Left ventricle myocardium inferior (tissue), 1 donor: Measurements from ENCODE around the gene KIR3DL1. TPM values are rescaled to one million over a fixed set of nuclear protein-coding genes. Genes with fewer than 3 reads are reported as not detected.
"Not testable (repeated sequence)": the region's sequence is repeated elsewhere in the genome, so short reads cannot be mapped to it uniquely, and the experiment has no call there.

Experiments
- DNase-seq: peaks from one replicate; pipeline ENCODE4 v3.0.0-alpha.2; 2020
- H3K27ac ChIP-seq: fragments of 200-600 bp; replicated peaks from 2 replicates; pipeline ENCODE4 v1.8.0; 2021
- H3K27me3 ChIP-seq: fragments of 200-600 bp; 2 replicates; pipeline ENCODE4 v1.8.0; 2021; ENCODE audit warnings: low read depth
- H3K36me3 ChIP-seq: fragments of 200-600 bp; 2 replicates; pipeline ENCODE4 v1.8.0; 2021
- H3K4me1 ChIP-seq: fragments of 200-600 bp; 2 replicates; pipeline ENCODE4 v1.8.0; 2021
- H3K4me3 ChIP-seq: fragments of 200-600 bp; 2 replicates; pipeline ENCODE4 v1.8.0; 2021; ENCODE audit warnings: mild to moderate bottlenecking, moderate library complexity
- H3K9me3 ChIP-seq: fragments of 200-600 bp; replicated peaks from 2 replicates; pipeline ENCODE4 v1.8.0; 2021
- intact Hi-C: fragments of 100-400 bp; cut with micrococcal nuclease; formaldehyde crosslinking; loops from one replicate; pipeline ENCODE4 v1.11.0; 2022
- total RNA-seq: library from RNA; stranded (reverse); fragmentation: NEBNext Ultra II Directional; extraction: Animal tissue kit (Norgen Biotek cat#: 25700); gene quantifications from one replicate; pipeline ENCODE4 v1.2.1, GENCODE V29; 2021
- TF ChIP-seq, protein P1 (sequence below): fragments of 200-600 bp; IDR thresholded peaks from 2 replicates; pipeline ENCODE4 v1.8.0; 2021; ENCODE audit warnings: antibody characterized with exemption, mild to moderate bottlenecking, borderline replicate concordance
- donor health status: DM: no; HTN: yes; CAD: no; lungs with severe emphysema.

The KIR3DL1 gene
- total RNA-seq, 1 donor from 2014 or later = not detected

DNA sequence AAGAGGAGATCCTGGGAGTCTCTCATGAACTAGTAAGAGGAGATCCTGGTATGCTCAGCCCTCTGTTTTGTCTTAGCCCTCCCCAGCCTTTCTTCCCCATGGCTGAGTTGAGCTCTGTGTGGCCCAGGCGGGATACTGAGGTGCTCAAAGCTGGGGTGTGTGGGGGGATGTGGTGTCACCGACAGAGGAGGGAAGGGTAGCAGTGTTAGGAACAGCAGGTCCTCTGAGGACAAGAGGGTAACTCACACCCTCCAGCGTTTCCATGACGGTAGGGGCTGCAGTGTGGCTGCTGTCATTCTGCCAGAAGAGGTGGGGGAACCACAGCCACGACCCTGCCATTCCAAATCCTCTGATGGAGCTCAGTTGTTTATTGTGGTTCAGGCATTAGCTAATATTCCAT is 12.2 kb upstream of the KIR3DL1 start:
- TF ChIP-seq, protein P1, sequence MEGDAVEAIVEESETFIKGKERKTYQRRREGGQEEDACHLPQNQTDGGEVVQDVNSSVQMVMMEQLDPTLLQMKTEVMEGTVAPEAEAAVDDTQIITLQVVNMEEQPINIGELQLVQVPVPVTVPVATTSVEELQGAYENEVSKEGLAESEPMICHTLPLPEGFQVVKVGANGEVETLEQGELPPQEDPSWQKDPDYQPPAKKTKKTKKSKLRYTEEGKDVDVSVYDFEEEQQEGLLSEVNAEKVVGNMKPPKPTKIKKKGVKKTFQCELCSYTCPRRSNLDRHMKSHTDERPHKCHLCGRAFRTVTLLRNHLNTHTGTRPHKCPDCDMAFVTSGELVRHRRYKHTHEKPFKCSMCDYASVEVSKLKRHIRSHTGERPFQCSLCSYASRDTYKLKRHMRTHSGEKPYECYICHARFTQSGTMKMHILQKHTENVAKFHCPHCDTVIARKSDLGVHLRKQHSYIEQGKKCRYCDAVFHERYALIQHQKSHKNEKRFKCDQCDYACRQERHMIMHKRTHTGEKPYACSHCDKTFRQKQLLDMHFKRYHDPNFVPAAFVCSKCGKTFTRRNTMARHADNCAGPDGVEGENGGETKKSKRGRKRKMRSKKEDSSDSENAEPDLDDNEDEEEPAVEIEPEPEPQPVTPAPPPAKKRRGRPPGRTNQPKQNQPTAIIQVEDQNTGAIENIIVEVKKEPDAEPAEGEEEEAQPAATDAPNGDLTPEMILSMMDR = no peak
- Histone ChIP-seq H3K4me1 (no peaks in the 10 kb centered on the region), H3K4me3 (no peak overlapping the region), H3K27ac (no peak overlapping the region), H3K36me3 (no peaks in the 10 kb centered on the region), H3K9me3 (peaks cover 5% of the 10 kb centered on the region), H3K27me3 (peaks cover 43% of the 10 kb centered on the region)
- intact Hi-C loops = no loop called here
- DNase-seq = no peak

DNA sequence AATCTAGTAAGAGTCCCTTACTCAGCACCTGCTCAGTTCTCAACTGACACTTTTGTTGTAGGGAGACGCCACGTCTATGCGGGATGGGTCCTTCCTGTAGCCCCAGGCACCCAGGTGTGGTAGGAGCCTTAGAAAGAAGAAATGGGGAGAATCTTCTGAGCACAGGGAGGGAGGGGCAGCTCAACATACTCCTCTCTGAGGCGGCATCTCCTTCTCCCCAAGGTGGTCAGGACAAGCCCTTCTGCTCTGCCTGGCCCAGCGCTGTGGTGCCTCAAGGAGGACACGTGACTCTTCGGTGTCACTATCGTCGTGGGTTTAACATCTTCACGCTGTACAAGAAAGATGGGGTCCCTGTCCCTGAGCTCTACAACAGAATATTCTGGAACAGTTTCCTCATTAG is 11.7 kb upstream of the KIR3DL1 start:
- intact Hi-C loops = no loop called here
- no peak overlapping the region for H3K4me3 ChIP-seq
- peaks cover 5% of the 10 kb centered on the region for H3K9me3 ChIP-seq
- H3K27me3 ChIP-seq = peaks cover 43% of the 10 kb centered on the region
- H3K4me1 ChIP-seq = no peaks in the 10 kb centered on the region
- no peak overlapping the region for H3K27ac ChIP-seq
- DNase-seq = no peak
- TF ChIP-seq, protein P1 = no peak
- H3K36me3 ChIP-seq = no peaks in the 10 kb centered on the region

DNA sequence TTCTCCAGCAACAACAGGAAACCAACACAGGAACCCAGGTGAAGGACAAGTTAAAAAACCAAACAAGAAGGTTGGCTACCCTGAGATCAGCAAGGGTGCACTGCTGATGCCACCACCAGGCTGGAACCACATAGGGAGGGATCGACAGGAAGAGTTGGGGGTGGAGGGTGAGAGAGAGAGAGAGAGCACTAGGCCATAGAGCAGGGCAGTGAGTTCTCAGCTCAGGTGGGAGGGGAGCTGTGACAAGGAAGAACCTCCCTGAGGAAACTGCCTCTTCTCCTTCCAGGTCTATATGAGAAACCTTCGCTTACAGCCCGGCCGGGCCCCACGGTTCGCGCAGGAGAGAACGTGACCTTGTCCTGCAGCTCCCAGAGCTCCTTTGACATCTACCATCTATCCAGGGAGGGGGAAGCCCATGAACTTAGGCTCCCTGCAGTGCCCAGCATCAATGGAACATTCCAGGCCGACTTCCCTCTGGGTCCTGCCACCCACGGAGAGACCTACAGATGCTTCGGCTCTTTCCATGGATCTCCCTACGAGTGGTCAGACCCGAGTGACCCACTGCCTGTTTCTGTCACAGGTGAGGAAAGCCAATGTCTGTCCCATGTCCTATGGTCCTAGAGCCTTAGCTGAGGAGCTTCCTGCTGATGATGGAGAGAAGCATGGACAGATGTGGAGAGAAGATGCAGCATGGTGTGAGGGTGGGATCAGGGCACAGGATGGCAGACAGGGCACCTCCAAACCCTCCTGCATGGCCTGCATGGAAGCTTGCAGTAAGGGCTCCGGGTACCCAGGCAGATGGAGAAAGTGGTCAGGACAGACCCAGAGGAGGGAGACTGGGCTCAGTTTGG is 10.4 kb upstream of the KIR3DL1 start:
- Histone ChIP-seq H3K27ac (no peak overlapping the region), H3K9me3 (peaks cover 5% of the 10 kb centered on the region), H3K27me3 (peaks cover 43% of the 10 kb centered on the region), H3K36me3 (no peaks in the 10 kb centered on the region), H3K4me3 (no peak overlapping the region), H3K4me1 (no peaks in the 10 kb centered on the region)
- intact Hi-C loops = no loop called here
- no peak for DNase-seq
- TF ChIP-seq, protein P1 = no peak

DNA sequence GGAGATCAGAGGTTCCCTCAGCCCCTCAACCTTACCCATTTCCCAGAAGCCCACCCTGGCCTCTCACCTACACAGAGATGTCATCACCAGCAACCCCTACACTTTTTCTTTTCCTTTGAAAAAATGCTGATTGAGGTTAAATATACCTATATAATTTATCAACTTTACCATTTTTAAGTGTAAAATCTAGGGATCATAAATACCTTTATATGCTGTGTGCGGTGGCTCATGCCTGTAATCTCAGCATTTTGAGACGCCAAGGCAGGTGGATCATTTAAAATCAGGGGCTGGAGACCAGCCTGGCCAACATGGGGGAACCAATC is 9.8 kb upstream of the KIR3DL1 start:
- Histone ChIP-seq H3K9me3 (peaks cover 8% of the 10 kb centered on the region), H3K27me3 (peaks cover 43% of the 10 kb centered on the region), H3K4me3 (no peak overlapping the region), H3K36me3 (no peaks in the 10 kb centered on the region), H3K27ac (no peak overlapping the region), H3K4me1 (no peaks in the 10 kb centered on the region)
- intact Hi-C loops = no loop called here
- DNase-seq = no peak
- TF ChIP-seq, protein P1 = no peak

DNA sequence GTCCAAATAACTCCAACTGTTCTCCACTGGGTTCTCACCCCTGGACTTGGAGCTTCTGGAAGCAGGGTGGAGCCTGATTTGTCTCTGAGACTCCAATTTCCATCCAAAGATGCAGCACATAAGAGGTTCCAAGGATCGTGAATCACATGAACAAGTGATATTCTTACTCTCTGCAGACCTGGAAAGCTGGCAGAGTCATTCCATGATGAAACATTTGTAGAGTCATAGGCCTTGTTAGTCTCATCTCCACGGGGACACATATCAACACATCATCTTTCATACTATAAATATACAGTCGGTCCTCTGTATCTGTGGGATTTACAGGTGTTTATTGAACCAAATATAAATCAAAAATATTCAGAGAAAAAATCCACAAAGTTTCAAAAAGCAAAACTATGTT is 1.7 kb upstream of the KIR3DL1 start:
- intact Hi-C loops, H3K36me3 ChIP-seq, H3K4me3 ChIP-seq, DNase-seq, H3K27ac ChIP-seq, H3K4me1 ChIP-seq: not testable (repeated sequence)
- peaks cover 23% of the 10 kb centered on the region for H3K27me3 ChIP-seq
- peaks cover 15% of the 10 kb centered on the region for H3K9me3 ChIP-seq
